Natural killer cell (primary cell): ENCODE measurements around the gene SLC6A19. TPM values are rescaled to one million over a fixed set of nuclear protein-coding genes. Genes with fewer than 3 reads are reported as not detected.

ENCODE experiments used
- ATAC-seq, 3 donors: fragments of 150-1000 bp in 2 of 3; fragments of 200-7000 bp in 1 of 3; cut with Tn5 transposase; 1 replicate in 1 of 3; 2 replicates in 2 of 3; pipeline ENCODE4 v1.10.0; 2021; ENCODE audit warnings: mild to moderate bottlenecking in 2 of 3, moderate library complexity in 2 of 3
- DNase-seq, 2 donors: peaks; one replicate each; pipeline versions ENCODE4 v3.0.0 to v3.0.0-alpha.2; 2013 to 2021; ENCODE audit warnings: mixed read lengths in 1 of 2
- H3K27ac ChIP-seq: one replicate; pipeline ENCODE4 v1.5.1; 2013; ENCODE audit warnings: mild to moderate bottlenecking, low read length
- H3K27me3 ChIP-seq: one replicate; pipeline ENCODE4 v1.6.1; 2013; ENCODE audit warnings: low read length; ENCODE audit not compliant: control insufficient read depth, insufficient read depth
- H3K36me3 ChIP-seq: one replicate; pipeline ENCODE4 v1.6.1; 2013; ENCODE audit warnings: low read length; ENCODE audit not compliant: control insufficient read depth, insufficient read depth
- H3K4me1 ChIP-seq: one replicate; pipeline ENCODE4 v1.6.1; 2013; ENCODE audit warnings: low read length; ENCODE audit not compliant: control insufficient read depth, insufficient read depth
- H3K4me3 ChIP-seq: one replicate; pipeline ENCODE4 v1.5.1; 2013; ENCODE audit warnings: low read length
- H3K9me3 ChIP-seq: one replicate; pipeline ENCODE4 v1.6.1; 2013; ENCODE audit warnings: low read length; ENCODE audit not compliant: control insufficient read depth, insufficient read depth
- H3K27ac Mint-ChIP-seq, 2 donors: one replicate each; pipeline ENCODE4 v1.8.0; 2022; ENCODE audit warnings: mild to moderate bottlenecking in 2 of 2, mixed read lengths in 2 of 2, moderate library complexity in 1 of 2
- H3K27me3 Mint-ChIP-seq, 2 donors: one replicate each; pipeline ENCODE4 v1.8.0; 2022; ENCODE audit warnings: low read depth in 2 of 2, mixed read lengths in 2 of 2
- H3K36me3 Mint-ChIP-seq: one replicate; pipeline ENCODE4 v1.8.0; 2022; ENCODE audit warnings: mixed read lengths
- H3K4me1 Mint-ChIP-seq, 2 donors: one replicate each; pipeline ENCODE4 v1.8.0; 2022; ENCODE audit warnings: mixed read lengths in 2 of 2
- H3K4me3 Mint-ChIP-seq: one replicate; pipeline ENCODE4 v1.8.0; 2022; ENCODE audit warnings: mild to moderate bottlenecking, moderate library complexity, mixed read lengths
- H3K9me3 Mint-ChIP-seq, 2 donors: one replicate each; pipeline ENCODE4 v1.8.0; 2022; ENCODE audit warnings: mixed read lengths in 2 of 2
- WGBS: methylation state at CpG from one replicate; pipeline ENCODE4 v1.1.7; 2013; ENCODE audit warnings: missing lambda C conversion rate; ENCODE audit not compliant: insufficient coverage; 5-methylcytosine and 5-hydroxymethylcytosine counted together
- intact Hi-C: fragments of 100-400 bp; cut with micrococcal nuclease; formaldehyde crosslinking; loops from one replicate; pipeline ENCODE4 v1.14.2; 2022
- total RNA-seq, 4 donors: library from RNA; stranded (reverse); fragments of 120-200 nt in 1 of 4; gene quantifications; one replicate each; pipeline versions ENCODE4 v1.2.3 to v1.2.4, GENCODE V29; 2013 to 2022
- TF ChIP-seq, protein P1 (sequence below): fragments of 200-600 bp; IDR thresholded peaks from one replicate; pipeline ENCODE4 v1.8.0; 2022; ENCODE audit warnings: antibody characterized with exemption

The SLC6A19 gene
- total RNA-seq, 3 donors from 2014 or later (not counting 1 experiment from before 2014, with no cell fraction given): not detected

DNA sequence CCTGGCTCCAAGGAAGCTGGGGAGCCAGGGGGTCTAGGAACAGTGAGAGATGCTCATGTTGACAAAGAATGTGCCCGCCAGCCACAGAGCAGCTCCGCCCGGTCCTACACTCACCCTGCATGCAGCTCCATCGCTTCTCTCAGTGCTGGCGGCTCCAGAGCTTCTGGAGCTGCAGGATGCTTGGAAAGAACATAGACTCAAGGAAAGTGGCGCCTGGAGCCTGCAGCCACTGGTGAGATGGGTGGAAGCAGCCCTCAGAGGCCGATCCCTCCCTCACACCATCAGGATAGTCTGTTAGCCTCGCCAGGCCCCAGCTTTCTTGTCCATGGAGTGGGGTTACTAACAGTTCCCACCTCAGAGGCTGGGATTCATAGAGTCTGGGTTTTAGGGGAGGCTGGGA, 26.4 kb upstream of the SLC6A19 start:
- no peaks in the 10 kb centered on the region for H3K27me3 Mint-ChIP-seq
- no peaks in the 10 kb centered on the region for H3K9me3 ChIP-seq
- TF ChIP-seq, protein P1, sequence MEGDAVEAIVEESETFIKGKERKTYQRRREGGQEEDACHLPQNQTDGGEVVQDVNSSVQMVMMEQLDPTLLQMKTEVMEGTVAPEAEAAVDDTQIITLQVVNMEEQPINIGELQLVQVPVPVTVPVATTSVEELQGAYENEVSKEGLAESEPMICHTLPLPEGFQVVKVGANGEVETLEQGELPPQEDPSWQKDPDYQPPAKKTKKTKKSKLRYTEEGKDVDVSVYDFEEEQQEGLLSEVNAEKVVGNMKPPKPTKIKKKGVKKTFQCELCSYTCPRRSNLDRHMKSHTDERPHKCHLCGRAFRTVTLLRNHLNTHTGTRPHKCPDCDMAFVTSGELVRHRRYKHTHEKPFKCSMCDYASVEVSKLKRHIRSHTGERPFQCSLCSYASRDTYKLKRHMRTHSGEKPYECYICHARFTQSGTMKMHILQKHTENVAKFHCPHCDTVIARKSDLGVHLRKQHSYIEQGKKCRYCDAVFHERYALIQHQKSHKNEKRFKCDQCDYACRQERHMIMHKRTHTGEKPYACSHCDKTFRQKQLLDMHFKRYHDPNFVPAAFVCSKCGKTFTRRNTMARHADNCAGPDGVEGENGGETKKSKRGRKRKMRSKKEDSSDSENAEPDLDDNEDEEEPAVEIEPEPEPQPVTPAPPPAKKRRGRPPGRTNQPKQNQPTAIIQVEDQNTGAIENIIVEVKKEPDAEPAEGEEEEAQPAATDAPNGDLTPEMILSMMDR: no peak
- H3K27me3 ChIP-seq: no peaks in the 10 kb centered on the region
- peaks cover 24% of the 10 kb centered on the region for H3K4me1 ChIP-seq
- ATAC-seq (no peak), DNase-seq (no peak)
- no peaks in the 10 kb centered on the region for H3K36me3 ChIP-seq
- H3K9me3 Mint-ChIP-seq: no peaks in the 10 kb centered on the region
- H3K27ac ChIP-seq: no peak overlapping the region
- H3K4me3 Mint-ChIP-seq: no peak overlapping the region
- H3K36me3 Mint-ChIP-seq: no peaks in the 10 kb centered on the region
- H3K4me3 ChIP-seq: no peak overlapping the region
- 87% methylated on average over 8 of the region's 8 CpGs for WGBS
- intact Hi-C loops: no loop called here
- H3K27ac Mint-ChIP-seq: no peak overlapping the region
- peaks cover 11 to 14% of the 10 kb centered on the region in 2 donors for H3K4me1 Mint-ChIP-seq

DNA sequence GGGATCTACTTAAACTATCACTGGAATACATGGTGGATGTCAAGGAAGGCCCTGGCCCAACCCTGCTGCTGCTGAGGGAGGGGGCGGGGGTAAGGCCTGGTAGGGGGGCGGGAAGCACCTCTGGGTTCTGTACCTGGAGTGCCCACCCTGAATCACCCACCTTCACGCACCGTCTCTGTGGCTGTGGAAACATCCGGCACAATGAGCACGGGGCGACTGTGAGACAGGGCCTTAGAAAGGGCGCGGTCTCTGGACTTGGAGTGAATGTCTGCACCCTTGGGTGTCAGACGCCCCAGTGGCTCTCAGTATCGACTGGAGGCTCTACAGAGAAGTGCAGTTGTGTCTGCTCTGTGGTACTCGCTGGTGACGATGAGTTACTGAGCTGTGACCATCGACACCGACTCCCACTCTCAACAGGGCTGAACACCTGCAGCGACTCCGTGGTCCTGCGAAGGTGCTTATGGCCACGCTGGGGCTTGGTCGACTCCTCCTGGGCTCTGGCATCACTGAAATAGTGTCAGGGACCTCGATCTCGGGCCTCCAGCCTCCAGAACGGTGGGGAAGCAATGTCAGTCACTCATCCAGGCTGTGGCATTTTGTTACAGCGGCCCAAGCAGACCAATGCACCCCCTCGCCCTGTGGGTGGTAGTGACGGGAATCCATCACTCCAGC, 25.5 kb upstream of the SLC6A19 start:
- intact Hi-C loops: no loop called here
- ATAC-seq (no peak), DNase-seq (no peak)
- Histone ChIP-seq H3K4me3 (no peak overlapping the region), H3K27me3 (no peaks in the 10 kb centered on the region), H3K9me3 (no peaks in the 10 kb centered on the region), H3K36me3 (no peaks in the 10 kb centered on the region), H3K27ac (no peak overlapping the region), H3K4me1 (peaks cover 24% of the 10 kb centered on the region)
- peaks cover 11 to 14% of the 10 kb centered on the region in 2 donors for H3K4me1 Mint-ChIP-seq
- H3K4me3 Mint-ChIP-seq: no peak overlapping the region
- H3K9me3 Mint-ChIP-seq: no peaks in the 10 kb centered on the region
- TF ChIP-seq, protein P1: no peak
- no peaks in the 10 kb centered on the region for H3K27me3 Mint-ChIP-seq
- WGBS: 90% methylated on average over 26 of the region's 26 CpGs
- H3K36me3 Mint-ChIP-seq: no peaks in the 10 kb centered on the region
- H3K27ac Mint-ChIP-seq: no peak overlapping the region

DNA sequence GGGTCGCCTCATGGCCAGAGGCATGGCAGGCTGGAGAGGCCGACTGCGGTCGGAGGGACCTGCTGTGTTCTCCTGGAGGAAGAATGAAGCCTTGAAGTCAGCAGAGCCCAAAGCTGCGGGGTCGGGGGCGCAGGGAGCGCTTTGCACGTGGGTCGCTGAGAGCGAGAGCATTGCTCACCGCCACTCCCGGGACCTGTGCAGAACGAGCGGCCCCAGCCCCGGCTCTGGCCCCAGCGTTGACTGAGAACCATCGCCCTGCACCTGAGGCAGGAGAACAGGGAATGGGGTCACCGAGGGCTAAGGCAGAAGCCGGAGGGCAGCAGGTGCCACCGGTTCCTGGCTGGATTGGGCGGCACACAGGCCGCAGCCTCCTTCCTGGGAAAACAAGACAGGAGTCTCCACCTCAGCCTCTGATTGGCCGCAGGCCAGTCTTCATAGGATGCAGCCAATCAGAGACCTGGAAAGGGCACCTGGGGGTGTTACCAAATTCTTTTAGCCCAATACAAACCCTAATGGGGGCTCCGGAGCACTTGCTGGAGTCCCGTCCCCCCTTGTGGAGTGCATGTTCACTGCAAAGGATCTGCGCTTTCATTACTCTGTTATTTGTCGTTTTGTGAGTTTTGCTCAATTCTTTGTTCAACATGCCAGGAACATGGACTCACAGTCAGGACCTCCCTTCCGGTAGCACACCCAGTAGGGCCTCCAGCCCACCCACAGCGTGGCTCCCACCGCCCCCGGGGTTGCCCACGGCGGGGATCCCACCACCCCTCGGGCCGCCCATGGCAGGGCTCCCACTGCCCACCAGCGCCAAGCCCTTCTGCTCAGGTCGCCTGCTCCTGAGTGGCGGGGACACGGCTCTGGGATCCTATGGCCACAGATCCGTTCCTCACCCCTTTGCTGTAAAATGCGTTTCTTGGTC, 24.7 kb upstream of the SLC6A19 start:
- no peak overlapping the region for H3K4me3 Mint-ChIP-seq
- H3K9me3 Mint-ChIP-seq: no peaks in the 10 kb centered on the region
- Histone ChIP-seq H3K4me1 (peaks cover 24% of the 10 kb centered on the region), H3K36me3 (no peaks in the 10 kb centered on the region), H3K4me3 (no peak overlapping the region), H3K27ac (no peak overlapping the region), H3K27me3 (no peaks in the 10 kb centered on the region), H3K9me3 (no peaks in the 10 kb centered on the region)
- no peaks in the 10 kb centered on the region for H3K27me3 Mint-ChIP-seq
- ATAC-seq (no peak), DNase-seq (no peak)
- TF ChIP-seq, protein P1: no peak
- peaks cover 11 to 14% of the 10 kb centered on the region in 2 donors for H3K4me1 Mint-ChIP-seq
- intact Hi-C loops: no loop called here
- H3K36me3 Mint-ChIP-seq: no peaks in the 10 kb centered on the region
- WGBS: 92% methylated on average over 42 of the region's 42 CpGs
- no peak overlapping the region for H3K27ac Mint-ChIP-seq
